Measurements from ENCODE around the gene FKBP1C. TPM values are rescaled to one million over a fixed set of nuclear protein-coding genes. Genes with fewer than 3 reads are reported as not detected.

FKBP1C gene
- polyA plus RNA-seq, 1 donor from 2014 or later, result 0.54 TPM

DNA sequence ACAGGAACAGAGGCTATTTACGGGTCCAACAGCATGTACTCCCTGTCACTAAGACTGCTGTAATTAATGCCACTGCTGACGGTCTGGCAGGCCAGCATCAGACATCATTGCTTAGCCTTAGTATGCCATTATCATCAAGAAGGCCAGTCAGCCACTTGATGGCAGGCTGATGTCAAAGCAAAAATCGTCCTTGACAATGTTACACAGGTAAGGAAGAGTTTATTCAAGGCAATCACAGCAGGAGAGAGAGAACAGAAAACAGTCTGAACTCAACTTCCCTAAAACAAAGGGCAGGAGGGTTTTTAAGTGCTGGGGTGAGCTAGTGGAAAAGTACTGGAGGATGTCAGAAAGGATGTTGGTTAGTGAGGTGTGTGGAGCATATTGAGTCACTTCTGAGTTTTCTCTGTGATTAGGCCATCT lies 25.1 kb downstream of the FKBP1C start:
- H3K27ac ChIP-seq (ENCODE audit: low read length), result no peak overlapping the region
- H3F3A ChIP-seq (ENCODE audit: insufficient read depth, low read length, poor library complexity, severe bottlenecking), result no peaks in the 10 kb centered on the region
- H3K9me2 ChIP-seq (ENCODE audit: insufficient read depth, low read length), result no peaks in the 10 kb centered on the region
- TF ChIP-seq, protein P1, sequence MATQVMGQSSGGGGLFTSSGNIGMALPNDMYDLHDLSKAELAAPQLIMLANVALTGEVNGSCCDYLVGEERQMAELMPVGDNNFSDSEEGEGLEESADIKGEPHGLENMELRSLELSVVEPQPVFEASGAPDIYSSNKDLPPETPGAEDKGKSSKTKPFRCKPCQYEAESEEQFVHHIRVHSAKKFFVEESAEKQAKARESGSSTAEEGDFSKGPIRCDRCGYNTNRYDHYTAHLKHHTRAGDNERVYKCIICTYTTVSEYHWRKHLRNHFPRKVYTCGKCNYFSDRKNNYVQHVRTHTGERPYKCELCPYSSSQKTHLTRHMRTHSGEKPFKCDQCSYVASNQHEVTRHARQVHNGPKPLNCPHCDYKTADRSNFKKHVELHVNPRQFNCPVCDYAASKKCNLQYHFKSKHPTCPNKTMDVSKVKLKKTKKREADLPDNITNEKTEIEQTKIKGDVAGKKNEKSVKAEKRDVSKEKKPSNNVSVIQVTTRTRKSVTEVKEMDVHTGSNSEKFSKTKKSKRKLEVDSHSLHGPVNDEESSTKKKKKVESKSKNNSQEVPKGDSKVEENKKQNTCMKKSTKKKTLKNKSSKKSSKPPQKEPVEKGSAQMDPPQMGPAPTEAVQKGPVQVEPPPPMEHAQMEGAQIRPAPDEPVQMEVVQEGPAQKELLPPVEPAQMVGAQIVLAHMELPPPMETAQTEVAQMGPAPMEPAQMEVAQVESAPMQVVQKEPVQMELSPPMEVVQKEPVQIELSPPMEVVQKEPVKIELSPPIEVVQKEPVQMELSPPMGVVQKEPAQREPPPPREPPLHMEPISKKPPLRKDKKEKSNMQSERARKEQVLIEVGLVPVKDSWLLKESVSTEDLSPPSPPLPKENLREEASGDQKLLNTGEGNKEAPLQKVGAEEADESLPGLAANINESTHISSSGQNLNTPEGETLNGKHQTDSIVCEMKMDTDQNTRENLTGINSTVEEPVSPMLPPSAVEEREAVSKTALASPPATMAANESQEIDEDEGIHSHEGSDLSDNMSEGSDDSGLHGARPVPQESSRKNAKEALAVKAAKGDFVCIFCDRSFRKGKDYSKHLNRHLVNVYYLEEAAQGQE (IDR thresholded peaks at IDR 0.05; ENCODE audit: borderline replicate concordance), result no peak
- TF ChIP-seq MXI1 (conservative IDR thresholded peaks at IDR 0.05; ENCODE audit: poor library complexity, severe bottlenecking), result no peak
- no peak for TF ChIP-seq TAF1 (IDR thresholded peaks at IDR 0.05; ENCODE audit: low read depth)
- TF ChIP-seq POLR2AphosphoS5 (IDR thresholded peaks at IDR 0.05), result peak; percentile 54
- TF ChIP-seq, protein P2, sequence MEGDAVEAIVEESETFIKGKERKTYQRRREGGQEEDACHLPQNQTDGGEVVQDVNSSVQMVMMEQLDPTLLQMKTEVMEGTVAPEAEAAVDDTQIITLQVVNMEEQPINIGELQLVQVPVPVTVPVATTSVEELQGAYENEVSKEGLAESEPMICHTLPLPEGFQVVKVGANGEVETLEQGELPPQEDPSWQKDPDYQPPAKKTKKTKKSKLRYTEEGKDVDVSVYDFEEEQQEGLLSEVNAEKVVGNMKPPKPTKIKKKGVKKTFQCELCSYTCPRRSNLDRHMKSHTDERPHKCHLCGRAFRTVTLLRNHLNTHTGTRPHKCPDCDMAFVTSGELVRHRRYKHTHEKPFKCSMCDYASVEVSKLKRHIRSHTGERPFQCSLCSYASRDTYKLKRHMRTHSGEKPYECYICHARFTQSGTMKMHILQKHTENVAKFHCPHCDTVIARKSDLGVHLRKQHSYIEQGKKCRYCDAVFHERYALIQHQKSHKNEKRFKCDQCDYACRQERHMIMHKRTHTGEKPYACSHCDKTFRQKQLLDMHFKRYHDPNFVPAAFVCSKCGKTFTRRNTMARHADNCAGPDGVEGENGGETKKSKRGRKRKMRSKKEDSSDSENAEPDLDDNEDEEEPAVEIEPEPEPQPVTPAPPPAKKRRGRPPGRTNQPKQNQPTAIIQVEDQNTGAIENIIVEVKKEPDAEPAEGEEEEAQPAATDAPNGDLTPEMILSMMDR (IDR thresholded peaks at IDR 0.05; ENCODE audit: poor library complexity, severe bottlenecking), result no peak
- no peak for TF ChIP-seq RAD21 (conservative IDR thresholded peaks at IDR 0.05)
- peak; percentile 84 for TF ChIP-seq EP300 (conservative IDR thresholded peaks at IDR 0.05; ENCODE audit: poor library complexity, severe bottlenecking)
- no peak for TF ChIP-seq EZH2 (IDR thresholded peaks at IDR 0.05; ENCODE audit: borderline replicate concordance, insufficient read depth, low read length, poor library complexity, severe bottlenecking)
- no peak for TF ChIP-seq SMC3 (conservative IDR thresholded peaks at IDR 0.05; ENCODE audit: poor library complexity)
- H3K36me3 ChIP-seq (ENCODE audit: insufficient read depth, low read length), result no peaks in the 10 kb centered on the region
- no peak overlapping the region for H2AFZ ChIP-seq (ENCODE audit: low read depth, low read length)
- H4K20me1 ChIP-seq (ENCODE audit: insufficient read depth), result no peaks in the 10 kb centered on the region
- H3K79me2 ChIP-seq (replicated peaks; ENCODE audit: insufficient read depth, low read length), result no peaks in the 10 kb centered on the region
- H3K4me2 ChIP-seq (ENCODE audit: low read length), result no peak overlapping the region
- peaks cover 4% of the 10 kb centered on the region for H3K9me3 ChIP-seq (ENCODE audit: low read length)
- H3K27me3 ChIP-seq (ENCODE audit: insufficient read depth, low read depth, low read length), result no peaks in the 10 kb centered on the region
- no peak overlapping the region for H3K4me3 ChIP-seq (ENCODE audit: low read length)
- no peak overlapping the region for H3K9ac ChIP-seq (ENCODE audit: low read length)

DNA sequence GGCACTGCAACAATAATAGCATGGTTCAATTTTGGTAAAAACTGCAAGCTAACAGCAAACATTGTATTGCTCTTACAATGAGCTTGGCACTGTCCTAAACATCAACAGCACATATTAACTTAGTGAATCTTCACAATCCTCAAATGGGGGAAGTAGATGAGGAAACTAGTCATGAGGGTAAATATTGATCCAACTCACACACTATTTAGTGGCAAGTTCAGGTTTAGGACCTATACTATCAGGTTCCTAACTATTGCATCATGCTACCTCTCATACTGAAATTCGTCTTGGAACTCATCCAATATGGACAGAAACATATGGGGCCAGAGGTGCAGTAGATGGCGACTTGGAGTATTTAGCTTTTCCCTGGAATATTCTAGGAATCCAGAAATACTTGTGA lies 34.2 kb downstream of the FKBP1C start:
- no peak overlapping the region for H3K4me3 ChIP-seq (ENCODE audit: low read length)
- no peaks in the 10 kb centered on the region for H3K36me3 ChIP-seq (ENCODE audit: insufficient read depth, low read length)
- no peaks in the 10 kb centered on the region for H4K20me1 ChIP-seq (ENCODE audit: insufficient read depth)
- H3K27ac ChIP-seq (ENCODE audit: low read length), result no peak overlapping the region
- no peaks in the 10 kb centered on the region for H3F3A ChIP-seq (ENCODE audit: insufficient read depth, low read length, poor library complexity, severe bottlenecking)
- H3K9me3 ChIP-seq (ENCODE audit: low read length), result no peaks in the 10 kb centered on the region
- TF ChIP-seq SMC3 (conservative IDR thresholded peaks at IDR 0.05; ENCODE audit: poor library complexity) (no peak), EP300 (conservative IDR thresholded peaks at IDR 0.05; ENCODE audit: poor library complexity, severe bottlenecking) (no peak), TAF1 (IDR thresholded peaks at IDR 0.05; ENCODE audit: low read depth) (no peak), EZH2 (IDR thresholded peaks at IDR 0.05; ENCODE audit: borderline replicate concordance, insufficient read depth, low read length, poor library complexity, severe bottlenecking) (no peak), RAD21 (conservative IDR thresholded peaks at IDR 0.05) (no peak), POLR2AphosphoS5 (IDR thresholded peaks at IDR 0.05) (no peak), MXI1 (conservative IDR thresholded peaks at IDR 0.05; ENCODE audit: poor library complexity, severe bottlenecking) (no peak)
- TF ChIP-seq, protein P1 (IDR thresholded peaks at IDR 0.05; ENCODE audit: borderline replicate concordance), result no peak
- TF ChIP-seq, protein P2 (IDR thresholded peaks at IDR 0.05; ENCODE audit: poor library complexity, severe bottlenecking), result no peak
- H3K4me2 ChIP-seq (ENCODE audit: low read length), result no peak overlapping the region
- no peaks in the 10 kb centered on the region for H3K9me2 ChIP-seq (ENCODE audit: insufficient read depth, low read length)
- H3K79me2 ChIP-seq (replicated peaks; ENCODE audit: insufficient read depth, low read length), result no peaks in the 10 kb centered on the region
- no peak overlapping the region for H2AFZ ChIP-seq (ENCODE audit: low read depth, low read length)
- no peak overlapping the region for H3K9ac ChIP-seq (ENCODE audit: low read length)
- H3K27me3 ChIP-seq (ENCODE audit: insufficient read depth, low read depth, low read length), result no peaks in the 10 kb centered on the region
